Inflammatory macrophage treated with lipopolysaccharide for 1 hour (primary cell): ENCODE results near the gene FNBP1.

Experiments used
- DNase-seq, 2 donors: peaks; one replicate each; pipeline ENCODE4 v3.0.0-alpha.2; 2020 to 2022

The FNBP1 gene

GRCh38 chr9:130042885-130043653 lies at the start of gene FNBP1:
TSS of gene FNBP1 (minus strand) at chr9:130043189. CDS start at chr9:130042975, 214 bp downstream.
- DNase-seq, result peak; percentile 66 to 77

- no peak for DNase-seq
Measured at GRCh38 chr9:130090915-130091314, 47.9 kb upstream of the FNBP1 start.

GRCh38 chr9:130089141-130089540 lies 46.2 kb upstream of the FNBP1 start:
- no peak for DNase-seq

GRCh38 chr9:130088051-130088450 lies 45.1 kb upstream of the FNBP1 start:
- no peak for DNase-seq

GRCh38 chr9:130084337-130084736 lies 41.3 kb upstream of the FNBP1 start:
- DNase-seq, result no peak

- no peak for DNase-seq
Measured at GRCh38 chr9:130078547-130078946, 35.6 kb upstream of the FNBP1 start.

GRCh38 chr9:130073373-130073772 lies 30.4 kb upstream of the FNBP1 start:
- DNase-seq, result peak; percentile 90 to 93

GRCh38 chr9:130072515-130073235 lies 29.7 kb upstream of the FNBP1 start:
- DNase-seq, result no peak

GRCh38 chr9:130069048-130069447 lies 26.1 kb upstream of the FNBP1 start:
- peak; percentile 29 to 30 for DNase-seq

- no peak for DNase-seq
Measured at GRCh38 chr9:130064621-130065020, 21.6 kb upstream of the FNBP1 start.

- no peak for DNase-seq
Measured at GRCh38 chr9:130062750-130063149, 19.8 kb upstream of the FNBP1 start.

- DNase-seq, result no peak
Measured at GRCh38 chr9:130060296-130060695, 17.3 kb upstream of the FNBP1 start.

GRCh38 chr9:130058887-130059286 lies 15.9 kb upstream of the FNBP1 start:
- DNase-seq, result no peak

- DNase-seq, result no peak
Measured at GRCh38 chr9:130058154-130058553, 15.2 kb upstream of the FNBP1 start.

- no peak for DNase-seq
Measured at GRCh38 chr9:130054820-130055219, 11.8 kb upstream of the FNBP1 start.

GRCh38 chr9:130054325-130054786 lies 11.4 kb upstream of the FNBP1 start:
- no peak for DNase-seq

- peak; percentile 80 to 82 for DNase-seq
Measured at GRCh38 chr9:130053504-130054324, 10.7 kb upstream of the FNBP1 start, which contains the start of gene GPR107. TSS of gene GPR107 (plus strand) at chr9:130053906. CDS start at chr9:130053933, 27 bp downstream.

GRCh38 chr9:130053109-130053503 lies 10.1 kb upstream of the FNBP1 start:
- no peak for DNase-seq

GRCh38 chr9:130051855-130052254 lies 8.9 kb upstream of the FNBP1 start:
- peak; percentile 79 to 81 for DNase-seq

- DNase-seq, result no peak
Measured at GRCh38 chr9:130050462-130050861, 7.5 kb upstream of the FNBP1 start.

- no peak for DNase-seq
Measured at GRCh38 chr9:130049431-130050210, 6.6 kb upstream of the FNBP1 start.

GRCh38 chr9:130045725-130046450 lies 2.9 kb upstream of the FNBP1 start:
- peak; percentile 57 to 66 for DNase-seq
